Measurements from ENCODE around the gene KCTD18. TPM values are rescaled to one million over a fixed set of nuclear protein-coding genes. Genes with fewer than 3 reads are reported as not detected.

Gene KCTD18
- total RNA-seq, 2 experiments from 2014 or later: 17.7 to 18.9 TPM

DNA sequence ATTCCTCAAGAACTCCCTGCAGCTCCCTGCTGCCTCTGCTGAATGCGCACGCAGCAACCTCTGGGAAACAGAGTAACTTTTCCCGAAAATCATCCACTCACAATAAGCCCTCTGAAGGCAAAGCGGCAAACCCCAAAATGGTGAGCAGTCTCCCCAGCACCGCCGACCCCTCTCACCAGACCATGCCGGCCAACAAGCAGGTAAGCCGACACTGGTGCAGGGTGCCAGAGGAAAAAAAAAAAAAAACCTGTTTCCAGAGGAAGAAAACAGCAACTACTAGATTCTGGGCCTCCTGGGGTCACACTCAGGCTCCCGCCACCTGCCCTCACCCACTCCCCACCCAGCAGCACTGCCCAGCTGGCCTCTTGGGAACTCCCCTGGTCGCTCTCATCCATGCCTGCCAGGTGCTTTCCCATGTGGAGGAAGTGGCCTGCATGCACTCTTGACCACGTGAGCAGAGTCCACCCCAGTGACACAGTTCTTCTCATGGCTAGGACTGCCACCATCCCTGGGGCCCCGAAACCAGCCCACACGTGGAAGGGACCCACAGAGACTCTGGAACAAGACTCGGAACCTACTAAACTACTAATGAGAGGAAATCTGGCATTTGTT, 36.9 kb downstream of the KCTD18 start:
- H3K4me3 Mint-ChIP-seq: no peak overlapping the region
- H3K36me3 Mint-ChIP-seq: peaks cover 1% of the 10 kb centered on the region
- no peak for DNase-seq
- peaks cover 24% of the 10 kb centered on the region for H3K4me1 Mint-ChIP-seq
- H3K27me3 Mint-ChIP-seq: no peaks in the 10 kb centered on the region
- no peaks in the 10 kb centered on the region for H3K9me3 Mint-ChIP-seq
- no peak overlapping the region for H3K27ac Mint-ChIP-seq

DNA sequence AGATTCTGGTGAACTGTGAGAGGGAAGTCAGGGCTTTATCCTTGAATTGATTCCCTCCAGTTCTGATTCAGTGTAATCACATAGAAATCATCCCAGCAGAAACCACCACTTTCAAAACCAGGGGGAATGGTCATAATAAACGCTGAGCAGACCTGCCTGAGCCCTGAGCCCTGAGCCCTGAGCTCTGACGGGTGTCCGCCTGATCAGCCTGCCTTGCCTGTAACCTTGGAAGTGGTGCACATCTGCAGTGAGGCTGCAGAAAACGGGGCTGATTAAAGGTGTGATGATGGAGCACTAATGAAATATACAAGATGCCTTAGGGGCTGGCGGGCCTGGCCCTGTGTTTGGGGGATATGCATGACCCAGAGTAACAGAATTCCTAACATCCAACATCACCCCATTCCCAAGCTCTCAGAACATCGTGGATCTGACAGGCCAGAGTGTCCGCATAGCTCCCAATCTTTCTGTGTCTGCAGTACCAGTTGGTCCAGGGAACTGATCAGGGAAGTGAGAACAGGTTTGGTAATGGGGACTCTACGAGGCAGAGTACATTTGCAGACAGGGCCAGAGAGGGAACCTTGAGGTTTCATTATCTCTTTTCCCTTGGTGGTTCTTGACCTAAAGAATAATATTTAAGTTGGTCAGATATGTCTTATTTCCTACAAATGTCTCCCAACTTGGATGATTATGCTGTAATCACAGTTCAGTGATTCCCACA, 37.8 kb downstream of the KCTD18 start:
- Mint-ChIP-seq H3K4me3 (no peak overlapping the region), H3K27me3 (no peaks in the 10 kb centered on the region), H3K4me1 (peaks cover 32% of the 10 kb centered on the region), H3K27ac (no peak overlapping the region), H3K9me3 (no peaks in the 10 kb centered on the region), H3K36me3 (peaks cover 2% of the 10 kb centered on the region)
- no peak for DNase-seq

DNA sequence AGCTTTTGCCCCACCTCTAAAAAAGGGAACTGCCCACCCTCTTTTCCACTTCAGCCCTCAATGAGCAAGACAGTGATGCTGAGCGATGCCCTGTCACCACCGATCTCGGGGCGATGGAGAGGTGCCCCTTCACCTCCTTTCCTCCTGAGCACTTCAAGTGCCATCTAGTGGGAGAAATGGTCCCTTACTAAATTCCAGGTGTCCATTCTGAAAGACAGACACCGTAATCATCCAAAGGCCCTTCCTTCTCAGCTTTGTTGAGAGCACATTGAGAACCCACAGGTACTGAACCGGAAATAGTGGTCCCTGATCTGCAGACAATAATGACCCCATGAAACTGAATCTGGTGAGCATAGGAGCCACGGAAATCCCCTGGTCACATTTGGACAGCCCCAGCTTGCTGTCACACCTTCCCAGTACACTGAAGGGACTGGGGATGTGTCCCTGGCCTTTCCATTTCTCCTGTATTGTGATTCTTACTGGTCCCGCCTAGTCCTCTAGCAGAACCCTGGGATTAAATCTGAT, 38.5 kb downstream of the KCTD18 start:
- Mint-ChIP-seq H3K27me3 (no peaks in the 10 kb centered on the region), H3K9me3 (no peaks in the 10 kb centered on the region), H3K4me3 (no peak overlapping the region), H3K27ac (peak overlapping the region; percentile 7), H3K4me1 (peaks cover 38% of the 10 kb centered on the region), H3K36me3 (peaks cover 2% of the 10 kb centered on the region)
- peak; percentile 36 for DNase-seq

DNA sequence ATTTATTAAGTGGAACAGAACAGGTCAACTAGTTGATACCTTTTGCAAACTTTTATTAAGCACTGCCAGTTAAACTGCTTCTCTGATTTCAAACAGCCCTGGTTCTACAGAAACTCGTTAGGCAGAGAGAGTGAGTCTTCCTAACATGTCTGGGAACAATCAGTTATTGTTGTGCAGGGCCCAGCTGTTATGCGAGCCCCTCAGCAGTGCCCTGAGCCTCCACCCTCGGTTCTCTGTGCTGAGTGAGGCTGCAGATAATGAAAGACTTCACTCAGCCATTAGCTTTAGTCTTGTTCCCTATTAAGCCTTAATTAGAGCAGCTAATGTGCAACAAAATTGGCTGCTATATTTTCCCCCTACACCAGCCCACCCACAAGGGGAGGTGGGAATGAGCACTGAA, 39.6 kb downstream of the KCTD18 start:
- Mint-ChIP-seq H3K4me3 (no peak overlapping the region), H3K9me3 (no peaks in the 10 kb centered on the region), H3K36me3 (peaks cover 2% of the 10 kb centered on the region), H3K27ac (no peak overlapping the region), H3K4me1 (peaks cover 48% of the 10 kb centered on the region), H3K27me3 (no peaks in the 10 kb centered on the region)
- DNase-seq: no peak

DNA sequence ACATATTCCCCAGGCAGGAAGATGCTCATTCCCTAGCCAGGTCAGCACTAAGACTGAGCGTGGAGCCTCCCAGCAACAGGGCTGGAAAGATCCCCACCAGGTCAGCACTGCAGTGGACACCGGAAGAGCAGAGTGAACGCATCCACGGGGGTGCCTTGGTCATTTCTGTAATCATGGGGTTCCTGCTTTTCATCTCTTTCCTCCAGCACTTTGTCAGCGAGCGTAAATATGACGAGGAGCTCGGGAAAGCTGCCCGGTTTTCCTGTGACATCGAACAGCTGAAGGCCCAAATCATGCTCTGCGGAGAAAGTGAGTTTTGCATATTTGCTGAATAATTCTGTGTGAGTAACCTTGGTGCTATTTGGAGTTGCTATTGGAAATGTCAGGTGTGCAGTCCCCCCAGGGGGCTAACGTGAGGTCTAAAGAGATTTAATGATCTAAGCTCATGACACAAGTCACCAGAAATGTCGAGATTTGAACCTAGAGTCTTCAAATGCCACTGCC, 40.1 kb downstream of the KCTD18 start:
- peaks cover 48% of the 10 kb centered on the region for H3K4me1 Mint-ChIP-seq
- no peak for DNase-seq
- H3K27me3 Mint-ChIP-seq: no peaks in the 10 kb centered on the region
- H3K36me3 Mint-ChIP-seq: peaks cover 2% of the 10 kb centered on the region
- H3K27ac Mint-ChIP-seq: no peak overlapping the region
- no peak overlapping the region for H3K4me3 Mint-ChIP-seq
- H3K9me3 Mint-ChIP-seq: no peaks in the 10 kb centered on the region

DNA sequence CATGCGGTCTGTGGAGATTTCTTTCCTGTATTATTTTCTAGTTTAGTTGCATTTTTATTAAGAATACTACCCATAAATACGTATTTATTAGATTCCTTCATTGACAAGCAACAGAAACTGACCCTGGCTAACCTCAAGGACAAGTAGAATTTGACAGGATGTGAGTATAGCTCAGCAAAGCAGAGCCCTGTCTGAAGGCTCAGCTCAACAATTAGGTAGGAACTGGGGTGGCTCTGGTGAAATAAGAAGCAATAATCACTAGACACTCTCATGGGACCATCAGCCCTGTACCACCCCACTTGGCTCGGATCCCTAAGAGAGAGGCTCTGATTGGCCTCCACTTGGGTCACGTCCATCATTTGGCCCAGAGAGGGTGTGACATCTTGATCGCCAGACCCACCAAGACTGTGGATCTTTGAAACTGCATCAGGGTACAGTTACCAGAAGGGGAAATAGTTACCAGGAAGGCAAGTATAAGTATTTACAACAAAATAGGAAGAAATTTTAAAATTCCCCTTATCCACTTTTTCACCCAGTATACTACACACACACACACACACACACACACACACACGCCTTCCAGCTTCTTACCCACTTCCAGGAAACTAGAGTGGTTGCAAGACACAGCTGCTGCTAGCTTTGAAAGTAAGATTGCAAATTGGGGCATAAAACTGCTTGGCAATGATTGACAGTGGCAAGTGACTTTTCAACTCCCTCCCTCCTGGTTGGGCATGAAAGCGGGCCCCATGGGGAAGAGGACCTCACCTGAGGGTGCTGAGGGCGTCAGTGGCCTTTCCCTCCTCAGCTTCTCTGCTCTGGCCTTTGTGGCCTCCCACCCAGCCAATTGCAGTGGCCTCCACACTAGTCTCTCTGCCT, 41.8 kb downstream of the KCTD18 start:
- Mint-ChIP-seq H3K9me3 (no peaks in the 10 kb centered on the region), H3K27ac (peak overlapping the region; percentile 88), H3K4me1 (peaks cover 54% of the 10 kb centered on the region), H3K36me3 (peaks cover 2% of the 10 kb centered on the region), H3K4me3 (no peak overlapping the region), H3K27me3 (no peaks in the 10 kb centered on the region)
- no peak for DNase-seq

DNA sequence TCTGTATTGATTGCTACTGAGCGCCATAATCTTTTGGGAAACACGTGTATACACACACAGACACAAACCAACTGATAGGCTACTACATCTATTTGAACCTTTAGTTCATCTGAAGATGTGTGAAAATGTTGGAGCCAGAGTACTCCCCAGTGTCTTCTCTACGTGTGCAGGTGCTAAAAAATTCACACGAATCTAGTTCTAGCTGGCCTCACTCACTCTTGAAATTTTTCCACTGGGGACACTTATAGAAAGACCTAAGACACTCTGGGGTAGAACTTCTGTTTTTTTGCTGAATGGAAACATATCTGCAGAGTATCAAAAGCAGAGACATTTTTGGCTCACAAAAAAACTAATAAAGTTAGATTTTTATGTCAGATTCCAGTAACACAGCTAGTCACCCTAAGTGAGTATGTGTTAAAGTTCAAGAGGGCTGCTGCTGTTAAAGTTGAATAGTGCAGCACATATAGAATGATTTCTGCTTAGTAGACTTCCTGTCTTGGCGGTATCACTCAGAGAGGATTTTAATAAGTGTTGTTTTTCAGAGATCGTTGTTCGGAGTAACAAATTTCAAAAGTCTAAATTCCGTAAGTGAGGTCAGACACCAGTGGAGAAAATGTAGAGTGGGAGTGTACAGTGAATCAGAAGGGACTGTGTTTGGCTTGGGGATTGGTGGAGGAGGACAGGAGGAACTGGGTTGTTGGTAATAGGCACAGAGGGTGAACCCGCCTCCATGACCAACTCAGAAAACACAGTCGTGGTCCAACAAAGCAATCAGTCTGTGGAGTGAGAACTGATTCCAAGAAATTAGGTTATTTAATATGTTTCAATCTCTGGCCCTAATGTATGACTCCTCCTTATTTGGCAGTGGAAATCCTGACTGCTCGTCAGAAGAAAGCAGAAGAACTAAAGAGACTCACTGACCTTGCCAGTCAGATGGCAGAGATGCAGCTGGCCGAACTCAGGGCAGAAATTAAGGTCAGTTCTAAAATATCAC, 43.1 kb downstream of the KCTD18 start:
- H3K27me3 Mint-ChIP-seq: no peaks in the 10 kb centered on the region
- H3K4me1 Mint-ChIP-seq: peaks cover 61% of the 10 kb centered on the region

DNA sequence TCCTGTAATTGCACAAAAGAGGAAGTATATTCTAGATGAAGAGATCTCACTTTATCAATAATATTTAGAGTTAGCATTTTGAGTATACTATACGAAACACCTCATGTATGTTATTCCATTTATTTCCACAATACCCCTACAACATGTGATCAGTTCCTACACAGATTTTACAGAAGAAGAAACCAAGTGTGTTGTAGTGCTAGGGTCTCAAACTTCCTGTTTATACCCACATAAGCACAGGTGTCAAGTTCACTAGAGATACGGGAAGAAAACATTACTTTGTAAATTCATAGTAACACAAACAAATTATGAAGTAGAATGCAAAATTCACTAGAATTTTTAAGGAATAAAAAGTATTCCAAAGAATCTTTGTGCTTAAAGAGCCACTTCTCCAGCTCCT, 46.4 kb downstream of the KCTD18 start:
- Mint-ChIP-seq H3K9me3 (no peaks in the 10 kb centered on the region), H3K36me3 (peaks cover 2% of the 10 kb centered on the region), H3K4me3 (no peak overlapping the region), H3K4me1 (peaks cover 42% of the 10 kb centered on the region), H3K27ac (no peak overlapping the region), H3K27me3 (no peaks in the 10 kb centered on the region)
- no peak for DNase-seq

More for the DNA sequence above, 43.1 kb downstream of the KCTD18 start:
- Mint-ChIP-seq H3K27ac (peak overlapping the region; percentile 88), H3K4me3 (peak overlapping the region; percentile 67), H3K9me3 (no peaks in the 10 kb centered on the region), H3K36me3 (peaks cover 2% of the 10 kb centered on the region)
- DNase-seq: peak; percentile 49

DNA sequence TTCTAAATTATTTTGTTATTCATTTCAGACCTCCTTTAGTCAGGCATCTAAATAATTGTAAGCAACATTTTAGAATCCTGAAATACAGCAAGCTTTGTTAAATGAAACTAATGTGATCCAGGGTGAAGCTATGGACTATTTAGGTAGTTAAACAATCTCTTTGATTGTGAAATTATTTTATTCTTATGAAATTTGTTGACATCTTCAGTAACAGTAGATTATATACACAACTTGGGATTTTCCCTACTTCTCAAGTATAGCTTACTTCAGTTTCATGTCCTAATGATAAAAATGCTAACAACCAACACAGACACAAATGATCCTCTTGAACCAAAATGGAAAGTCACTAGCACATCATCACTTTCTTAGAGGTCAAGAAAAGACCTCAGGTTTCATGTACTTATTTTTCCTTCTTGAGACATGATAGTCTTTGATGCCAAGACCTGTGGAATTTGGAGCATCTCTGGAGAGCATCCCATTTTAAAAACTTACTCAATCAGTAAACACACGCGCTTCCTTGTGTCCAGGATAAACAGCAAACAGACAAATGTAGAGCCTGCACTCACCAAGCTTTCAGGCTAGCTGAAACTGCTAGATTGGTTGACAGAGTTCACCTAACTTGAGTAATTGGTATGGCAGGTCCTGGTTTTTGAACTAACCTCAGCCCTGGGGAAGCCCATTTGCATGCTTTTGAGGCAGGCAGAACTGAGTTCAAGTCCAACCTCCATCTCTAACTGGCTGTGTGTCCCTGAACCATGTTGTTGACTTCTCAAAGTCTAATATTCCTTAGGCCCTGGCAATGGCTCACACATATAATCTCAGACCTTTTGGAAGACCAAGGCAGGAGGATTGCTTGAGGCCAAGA, 47.8 kb downstream of the KCTD18 start:
- Mint-ChIP-seq H3K9me3 (no peaks in the 10 kb centered on the region), H3K27ac (no peak overlapping the region), H3K36me3 (no peaks in the 10 kb centered on the region), H3K27me3 (no peaks in the 10 kb centered on the region), H3K4me1 (peaks cover 29% of the 10 kb centered on the region), H3K4me3 (no peak overlapping the region)
- DNase-seq: no peak

DNA sequence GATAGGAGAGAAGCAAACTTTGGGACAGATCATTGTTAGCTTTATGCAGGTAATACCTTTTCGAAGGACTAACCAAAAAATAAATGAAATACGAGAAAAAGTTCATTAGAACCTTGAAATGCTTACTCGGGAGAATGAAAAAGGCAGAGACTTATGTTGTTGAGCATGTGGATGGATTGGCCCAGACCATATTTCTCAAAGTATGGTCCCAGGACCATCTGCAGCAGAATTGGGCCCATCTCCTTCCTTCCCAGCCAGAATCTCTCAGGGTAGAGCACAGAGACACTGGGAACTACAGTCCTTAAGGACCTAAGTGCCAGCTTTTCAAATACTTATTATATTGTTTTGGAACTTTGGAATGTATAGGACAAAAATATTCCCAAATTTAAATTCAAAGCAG, 50.8 kb downstream of the KCTD18 start:
- Mint-ChIP-seq H3K36me3 (no peaks in the 10 kb centered on the region), H3K4me3 (no peak overlapping the region), H3K9me3 (no peaks in the 10 kb centered on the region), H3K4me1 (peaks cover 19% of the 10 kb centered on the region), H3K27me3 (no peaks in the 10 kb centered on the region), H3K27ac (no peak overlapping the region)
- DNase-seq: no peak

DNA sequence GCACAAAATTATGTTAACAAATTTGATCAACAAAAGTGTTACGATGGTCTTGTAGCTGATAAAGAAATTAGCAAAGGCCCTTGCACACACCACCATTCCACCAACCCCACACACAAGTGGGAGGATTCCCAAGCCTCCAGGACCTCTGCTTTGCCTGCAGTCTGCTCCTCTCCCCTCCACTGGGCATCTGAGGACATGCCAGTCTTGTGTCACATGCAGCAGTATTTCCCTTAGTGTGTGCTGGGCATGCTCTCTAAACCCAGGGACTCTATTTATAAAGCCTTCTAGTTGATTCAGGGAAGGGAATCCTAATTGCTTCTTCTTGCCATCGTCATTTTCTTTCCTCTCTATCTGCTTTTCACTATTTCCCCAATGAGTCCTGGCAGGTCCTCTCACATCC, 53.3 kb downstream of the KCTD18 start:
- H3K4me3 Mint-ChIP-seq: no peak overlapping the region
- no peaks in the 10 kb centered on the region for H3K9me3 Mint-ChIP-seq
- no peaks in the 10 kb centered on the region for H3K36me3 Mint-ChIP-seq
- H3K27ac Mint-ChIP-seq: no peak overlapping the region
- H3K27me3 Mint-ChIP-seq: no peaks in the 10 kb centered on the region
- DNase-seq: no peak
- H3K4me1 Mint-ChIP-seq: peaks cover 6% of the 10 kb centered on the region

DNA sequence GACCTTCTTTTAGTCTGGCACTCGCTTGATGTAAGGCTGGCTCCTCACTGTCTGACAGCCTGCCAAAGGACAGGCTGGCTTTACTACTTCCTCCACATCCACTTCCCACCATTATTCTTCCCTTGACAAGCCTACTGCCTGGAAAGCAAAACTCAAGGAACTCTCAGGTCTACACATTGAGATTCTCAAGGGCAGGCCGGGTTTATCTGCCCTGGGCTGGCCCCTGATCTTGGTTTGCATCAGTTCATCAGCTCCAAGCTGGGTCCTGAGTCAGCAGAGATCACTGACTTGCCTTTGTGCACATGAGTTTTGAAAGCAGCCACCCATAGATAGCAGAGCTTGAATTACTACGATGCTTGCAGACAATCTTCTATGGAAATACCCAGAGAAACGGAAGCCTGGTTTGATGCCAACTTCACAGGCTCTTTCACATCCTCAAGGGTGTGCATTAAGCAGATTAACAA, 53.9 kb downstream of the KCTD18 start:
- Mint-ChIP-seq H3K27ac (no peak overlapping the region), H3K9me3 (no peaks in the 10 kb centered on the region), H3K4me1 (peaks cover 6% of the 10 kb centered on the region), H3K36me3 (no peaks in the 10 kb centered on the region), H3K4me3 (no peak overlapping the region), H3K27me3 (no peaks in the 10 kb centered on the region)
- DNase-seq: no peak

Measured in activated naive CD8-positive, alpha-beta T cell treated with anti-CD3 and anti-CD28 coated beads for 36 hours (primary cell).